Testis (tissue), 3 donors: ENCODE measurements around the gene EBP. TPM values are rescaled to one million over a fixed set of nuclear protein-coding genes. Genes with fewer than 3 reads are reported as not detected.
A peak's percentile ranks its signal among the peaks of the same experiment; 100 is the strongest.

Experiments used
- DNase-seq: peaks from one replicate; pipeline ENCODE4 v3.0.0-alpha.2; 2019
- H3K27ac ChIP-seq, 2 donors: fragments of 200-600 bp; sonication (generic); one replicate each; pipeline ENCODE4 v1.5.1; 2019
- H3K27me3 ChIP-seq: fragments of 200-600 bp; sonication (generic); one replicate; pipeline ENCODE4 v1.5.1; 2019
- H3K36me3 ChIP-seq: fragments of 200-600 bp; sonication (generic); one replicate; pipeline ENCODE4 v1.5.1; 2017; ENCODE audit warnings: low read depth; ENCODE audit errors: missing control alignments
- H3K4me1 ChIP-seq: fragments of 200-600 bp; sonication (generic); one replicate; pipeline ENCODE4 v1.5.1; 2019
- H3K4me3 ChIP-seq, 2 donors: fragments of 200-600 bp; sonication (generic); one replicate each; pipeline ENCODE4 v1.5.1; 2017 to 2019
- H3K9me3 ChIP-seq: fragments of 200-600 bp; sonication (generic); one replicate; pipeline ENCODE4 v1.5.1; 2017
- POLR2A ChIP-seq: fragments of 450-650 bp; IDR thresholded peaks from one replicate; pipeline ENCODE4 v1.6.1; 2017; ENCODE audit warnings: antibody characterized with exemption, mild to moderate bottlenecking, moderate library complexity
- WGBS, 2 donors: methylation state at CpG; one replicate each; pipeline ENCODE4 v1.1.5; 2018; 5-methylcytosine and 5-hydroxymethylcytosine counted together
- intact Hi-C: fragments of 100-400 bp; cut with DNase I; formaldehyde crosslinking; loops from one replicate; pipeline ENCODE4 v1.15.1; 2023; ENCODE audit warnings: low total_unique reads
- polyA plus RNA-seq: library from polyadenylated mRNA; stranded (reverse); fragments of 350-450 nt; fragmentation: Illumina TruSeq; extraction: RNeasy Lipid Tissue Mini Kit (QIAGEN cat#74804); gene quantifications from one replicate; pipeline ENCODE4 v1.2.3, GENCODE V29; 2014; ENCODE audit warnings: low read depth, low replicate concordance; ENCODE audit not compliant: insufficient read depth
- total RNA-seq, 2 donors: library from RNA; depleted of rRNA; stranded (reverse); fragments of >200 nt; gene quantifications; one replicate each; pipeline ENCODE4 v1.2.3, GENCODE V29; 2016
- TF ChIP-seq, protein P1 (sequence below), 3 experiments: fragments of 450-650 bp in 2 of 3; fragments of 200-600 bp in 1 of 3; sonication (generic) in 1 of 3; IDR thresholded peaks; one replicate each; pipeline ENCODE4 v1.5.1; 2016 to 2019; ENCODE audit warnings: antibody characterized with exemption in 3 of 3, mild to moderate bottlenecking in 2 of 3, moderate library complexity in 1 of 3

The EBP gene
- total and polyA plus RNA-seq, 3 donors from 2014 or later, result 30.4 to 61.0 (median 48.8) TPM

DNA sequence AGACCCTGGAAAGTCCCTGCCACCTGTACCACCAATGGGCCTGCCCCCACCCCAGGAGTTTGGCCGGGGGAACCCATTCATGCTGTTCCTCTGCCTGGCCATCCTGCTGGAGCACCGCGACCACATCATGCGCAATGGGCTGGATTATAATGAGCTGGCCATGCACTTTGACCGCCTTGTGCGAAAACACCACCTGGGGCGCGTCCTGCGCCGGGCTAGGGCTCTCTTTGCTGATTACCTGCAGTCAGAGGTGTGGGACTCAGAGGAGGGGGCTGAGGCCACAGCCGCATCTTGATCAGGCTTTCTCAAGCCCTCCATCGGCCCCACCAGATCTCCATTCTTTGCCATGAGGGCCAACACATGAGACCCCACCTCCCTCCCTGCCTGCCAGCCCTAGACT is 39.1 kb downstream of the EBP start:
- TF ChIP-seq POLR2A, result no peak
- TF ChIP-seq, protein P1, sequence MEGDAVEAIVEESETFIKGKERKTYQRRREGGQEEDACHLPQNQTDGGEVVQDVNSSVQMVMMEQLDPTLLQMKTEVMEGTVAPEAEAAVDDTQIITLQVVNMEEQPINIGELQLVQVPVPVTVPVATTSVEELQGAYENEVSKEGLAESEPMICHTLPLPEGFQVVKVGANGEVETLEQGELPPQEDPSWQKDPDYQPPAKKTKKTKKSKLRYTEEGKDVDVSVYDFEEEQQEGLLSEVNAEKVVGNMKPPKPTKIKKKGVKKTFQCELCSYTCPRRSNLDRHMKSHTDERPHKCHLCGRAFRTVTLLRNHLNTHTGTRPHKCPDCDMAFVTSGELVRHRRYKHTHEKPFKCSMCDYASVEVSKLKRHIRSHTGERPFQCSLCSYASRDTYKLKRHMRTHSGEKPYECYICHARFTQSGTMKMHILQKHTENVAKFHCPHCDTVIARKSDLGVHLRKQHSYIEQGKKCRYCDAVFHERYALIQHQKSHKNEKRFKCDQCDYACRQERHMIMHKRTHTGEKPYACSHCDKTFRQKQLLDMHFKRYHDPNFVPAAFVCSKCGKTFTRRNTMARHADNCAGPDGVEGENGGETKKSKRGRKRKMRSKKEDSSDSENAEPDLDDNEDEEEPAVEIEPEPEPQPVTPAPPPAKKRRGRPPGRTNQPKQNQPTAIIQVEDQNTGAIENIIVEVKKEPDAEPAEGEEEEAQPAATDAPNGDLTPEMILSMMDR (IDR thresholded peaks at IDR 0.05), result no peak
- Histone ChIP-seq H3K27me3 (no peaks in the 10 kb centered on the region), H3K9me3 (no peaks in the 10 kb centered on the region), H3K4me3 (no peak overlapping the region), H3K27ac (no peak overlapping the region), H3K4me1 (no peaks in the 10 kb centered on the region), H3K36me3 (no peaks in the 10 kb centered on the region)
- intact Hi-C loops, result no loop called here
- DNase-seq, result no peak
- 92% methylated on average over 2 of the region's 12 CpGs; no CpG with 5 or more reads in 1 of the 2 donors for WGBS, 2 donors

DNA sequence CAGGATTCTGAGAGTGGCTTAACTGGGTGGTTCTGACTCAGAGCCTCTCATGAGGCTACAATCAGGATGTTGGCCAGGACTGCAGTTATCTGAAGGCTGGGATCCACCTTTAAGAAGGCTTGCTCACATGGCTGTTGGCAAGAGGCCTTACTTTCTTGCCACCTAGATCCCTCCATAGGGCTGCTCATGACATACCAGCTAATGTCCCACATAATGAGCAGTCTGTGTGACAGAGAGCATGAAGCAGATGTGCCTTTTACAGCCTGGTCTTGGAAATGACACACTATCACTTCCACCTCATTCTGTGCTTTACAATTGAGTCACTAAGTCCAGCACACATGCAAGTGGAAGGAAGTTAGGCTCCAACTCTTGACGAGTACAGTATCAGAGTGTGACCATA is 48.4 kb downstream of the EBP start:
- no peak for DNase-seq
- no peaks in the 10 kb centered on the region for H3K36me3 ChIP-seq
- H3K27me3 ChIP-seq, result no peaks in the 10 kb centered on the region
- no peaks in the 10 kb centered on the region for H3K9me3 ChIP-seq
- no peak overlapping the region for H3K27ac ChIP-seq
- no peaks in the 10 kb centered on the region for H3K4me1 ChIP-seq
- no peak overlapping the region for H3K4me3 ChIP-seq
- WGBS, 2 donors, result 50 to 81% methylated on average over 1 of the region's 1 CpG
- TF ChIP-seq, protein P1 (IDR thresholded peaks at IDR 0.05), result no peak
- TF ChIP-seq POLR2A, result no peak
- intact Hi-C loops, result no loop called here

DNA sequence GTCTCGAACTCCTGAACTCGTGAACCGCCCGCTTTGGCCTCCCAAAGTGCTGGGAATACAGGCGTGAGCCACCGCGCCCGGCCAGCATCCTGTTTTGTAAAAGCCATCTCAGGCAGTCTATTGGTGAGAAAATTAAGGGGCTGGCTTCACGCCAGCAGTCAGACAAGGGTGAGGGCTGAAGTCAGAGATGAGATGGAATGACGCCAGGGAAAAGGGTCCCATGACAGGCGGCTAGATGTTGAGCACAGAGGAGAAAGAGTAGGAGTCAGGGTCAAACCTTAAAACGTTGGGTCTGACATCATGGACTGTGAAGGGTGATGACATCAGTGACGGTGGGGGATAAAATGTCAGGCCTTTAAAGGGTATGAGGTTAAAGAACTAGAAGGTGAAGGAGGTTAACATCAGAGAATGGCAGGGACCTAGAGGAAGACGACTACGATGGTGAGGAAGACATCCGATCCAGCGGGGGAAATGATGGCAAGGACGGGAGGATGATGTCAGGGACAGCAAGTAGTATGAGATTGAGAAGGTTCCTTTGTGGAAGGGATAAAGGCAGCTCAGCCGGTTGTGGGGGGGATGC is 52.2 kb downstream of the EBP start:
- intact Hi-C loops, result no loop called here
- DNase-seq, result peak; percentile 24
- Histone ChIP-seq H3K4me1 (no peaks in the 10 kb centered on the region), H3K9me3 (no peaks in the 10 kb centered on the region), H3K4me3 (peak overlapping the region; percentile 68 to 85), H3K27ac (peak overlapping the region; percentile 97 to 98), H3K27me3 (no peaks in the 10 kb centered on the region), H3K36me3 (no peaks in the 10 kb centered on the region)
- TF ChIP-seq POLR2A, result no peak
- TF ChIP-seq, protein P1 (IDR thresholded peaks at IDR 0.05), result no peak
- 8 to 39% methylated on average over 15 to 19 of the region's 19 CpGs for WGBS, 2 donors

DNA sequence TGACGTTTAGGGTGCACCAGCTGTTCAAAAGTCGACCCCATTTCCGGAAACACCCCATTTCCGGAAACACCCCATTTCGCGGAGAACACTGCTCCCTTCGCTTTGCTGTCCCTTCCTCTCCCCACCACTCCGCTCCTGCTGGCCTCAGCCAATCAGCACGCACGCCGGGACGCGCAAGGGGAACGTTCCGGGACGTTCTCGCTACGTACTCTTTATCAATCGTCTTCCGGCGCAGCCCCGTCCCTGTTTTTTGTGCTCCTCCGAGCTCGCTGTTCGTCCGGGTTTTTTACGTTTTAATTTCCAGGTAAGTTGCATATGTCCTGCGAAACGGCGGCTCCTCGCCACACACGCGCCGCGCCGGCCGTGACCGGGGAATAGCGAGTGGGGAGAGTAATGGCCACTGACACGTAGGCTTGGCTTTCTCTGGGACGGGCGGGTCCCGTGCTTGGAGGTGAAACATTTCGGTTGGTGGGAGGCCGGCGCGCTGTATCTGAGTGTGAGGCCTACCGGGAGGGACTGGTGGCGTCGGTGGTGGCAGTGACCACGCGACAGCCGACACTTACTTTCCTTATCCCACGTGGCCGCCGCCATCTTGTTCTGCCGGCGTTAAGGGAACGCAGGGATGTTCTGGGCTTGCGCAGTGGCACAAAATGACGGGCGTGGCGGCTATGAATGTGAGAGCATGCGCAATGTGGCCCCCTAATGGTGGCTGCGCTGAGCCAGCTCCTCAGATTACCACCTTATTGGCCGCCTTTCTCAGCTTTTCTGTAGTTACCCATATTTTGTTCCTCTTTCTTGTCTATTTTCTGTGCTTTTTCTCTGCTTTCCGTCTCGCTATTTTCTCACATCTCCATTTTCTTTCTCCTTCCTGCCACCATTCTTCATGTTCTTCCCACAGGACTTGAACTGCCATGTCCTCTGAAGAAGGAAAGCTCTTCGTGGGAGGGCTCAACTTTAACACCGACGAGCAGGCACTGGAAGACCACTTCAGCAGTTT is 53.0 kb downstream of the EBP start, which contains the start of gene RBM3:
Gene RBM3, plus strand, starts transcription at position 215 of the 997 bp plus-strand sequence. Its CDS starts 697 bp downstream, at position 912.
- H3K27me3 ChIP-seq, result no peaks in the 10 kb centered on the region
- peak within 1 kb of the TSS; percentile 97 to 98 for H3K27ac ChIP-seq
- no peaks in the 10 kb centered on the region for H3K36me3 ChIP-seq
- WGBS, 2 donors, result 0% methylated on average over 31 to 54 of the region's 71 CpGs
- no peaks in the 10 kb centered on the region for H3K9me3 ChIP-seq
- TF ChIP-seq, protein P1 (IDR thresholded peaks at IDR 0.05), result peak in 2 of 3 experiments; percentile 34 to 36
- no peak for TF ChIP-seq POLR2A
- no peaks in the 10 kb centered on the region for H3K4me1 ChIP-seq
- H3K4me3 ChIP-seq, result peak within 1 kb of the TSS; percentile 68 to 85
- peak; percentile 93 for DNase-seq
- intact Hi-C loops, result no loop called here
